ENCODE measurements around the gene ZNF414.

DNA sequence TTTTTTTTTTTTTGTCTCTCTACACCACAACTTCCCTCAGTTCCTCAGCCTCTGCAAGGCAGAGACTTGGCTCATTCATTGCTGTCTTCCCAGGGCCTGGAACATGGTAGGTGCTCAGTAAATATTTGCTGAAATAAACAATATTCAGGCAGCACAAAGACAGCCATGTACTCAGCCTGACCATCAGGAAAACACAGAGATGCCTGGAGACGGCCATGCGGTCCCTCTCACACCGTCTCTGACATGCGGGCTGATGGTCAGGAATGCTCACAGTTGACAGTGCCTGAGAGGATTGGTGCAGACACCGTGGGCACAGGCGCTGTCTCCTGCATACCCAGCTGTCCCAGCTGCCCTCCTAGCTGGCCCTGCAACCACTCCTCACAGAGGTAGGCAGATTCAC lies 12.5 kb downstream of the ZNF414 start:
- TF ChIP-seq CTCF (IDR thresholded peaks at IDR 0.05) (no peak), EZH2 (IDR thresholded peaks at IDR 0.05; ENCODE audit: borderline replicate concordance, insufficient read depth, low read depth, low read length, poor library complexity, severe bottlenecking) (no peak)

All from B cell (primary cell).